SK-N-SH (cell line): ENCODE data around the gene MYO1D.

Experiments used
- CTCF ChIP-seq: fragments of 200-600 bp; sonication (generic); IDR thresholded peaks from 2 replicates; pipeline ENCODE4 v1.6.1; 2017; ENCODE audit warnings: antibody characterized with exemption, mild to moderate bottlenecking, moderate library complexity
- REST ChIP-seq: IDR thresholded peaks from 2 replicates; pipeline ENCODE4 v1.6.1; 2012; ENCODE audit warnings: mild to moderate bottlenecking, low read depth, low read length, moderate library complexity

- TF ChIP-seq CTCF (no peak), REST (no peak)
Measured at GRCh38 chr17:32558997-32559650, 317.8 kb downstream of the MYO1D start.
